NCI-H2107 (cell line): Measurements from ENCODE around the gene ARMH3.

ENCODE experiments used
- DNase-seq: peaks from one replicate; lab custom pipeline; 2025; lab: John Stamatoyannopoulos, UW

ARMH3 gene

GRCh38 chr10:101830322-101831168 lies 225.4 kb downstream of the ARMH3 start:
- peak; percentile 56 for DNase-seq

- DNase-seq, result no peak
Observed at GRCh38 chr10:101829561-101830315, 226.2 kb downstream of the ARMH3 start.

GRCh38 chr10:101828766-101829551 lies 227.0 kb downstream of the ARMH3 start:
- DNase-seq, result no peak

DNA sequence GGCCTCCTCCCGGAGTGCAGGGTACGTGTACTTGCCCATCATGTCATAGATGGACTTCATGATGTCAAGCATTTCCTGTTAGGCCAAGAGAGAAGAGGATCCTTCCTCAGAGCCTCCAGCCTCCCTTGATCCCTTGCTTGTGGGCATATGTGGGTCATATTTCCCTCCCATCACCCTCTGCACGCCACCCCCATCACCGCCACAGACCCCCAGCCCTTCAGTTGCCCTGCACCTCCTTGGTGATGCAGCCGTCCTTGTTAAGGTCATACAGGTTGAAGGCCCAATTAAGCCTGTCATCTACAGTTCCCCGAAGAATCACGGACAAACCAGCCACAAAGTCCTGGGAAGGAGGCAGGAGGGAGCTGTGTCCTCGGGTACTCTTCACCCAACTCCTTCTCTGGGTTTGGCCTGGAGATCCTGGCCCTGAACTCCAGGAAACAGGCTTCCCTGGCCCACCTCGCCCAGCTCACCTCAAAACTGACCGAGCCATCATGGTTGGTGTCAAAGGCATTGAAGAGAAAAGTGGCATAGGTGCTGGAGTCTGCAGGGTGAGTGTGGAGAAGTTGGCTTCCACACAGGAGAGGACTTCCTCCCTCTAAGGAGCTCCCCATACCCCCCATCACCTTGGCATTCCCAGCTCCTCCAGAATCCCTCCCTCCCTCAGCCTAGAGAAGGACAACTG lies 227.9 kb downstream of the ARMH3 start:
- DNase-seq, result no peak

- no peak for DNase-seq
Observed at GRCh38 chr10:101826852-101827434, 229.0 kb downstream of the ARMH3 start.

GRCh38 chr10:101824736-101825135 lies 231.2 kb downstream of the ARMH3 start:
- no peak for DNase-seq

- no peak for DNase-seq
Observed at GRCh38 chr10:101818872-101819633, 236.9 kb downstream of the ARMH3 start.

DNA sequence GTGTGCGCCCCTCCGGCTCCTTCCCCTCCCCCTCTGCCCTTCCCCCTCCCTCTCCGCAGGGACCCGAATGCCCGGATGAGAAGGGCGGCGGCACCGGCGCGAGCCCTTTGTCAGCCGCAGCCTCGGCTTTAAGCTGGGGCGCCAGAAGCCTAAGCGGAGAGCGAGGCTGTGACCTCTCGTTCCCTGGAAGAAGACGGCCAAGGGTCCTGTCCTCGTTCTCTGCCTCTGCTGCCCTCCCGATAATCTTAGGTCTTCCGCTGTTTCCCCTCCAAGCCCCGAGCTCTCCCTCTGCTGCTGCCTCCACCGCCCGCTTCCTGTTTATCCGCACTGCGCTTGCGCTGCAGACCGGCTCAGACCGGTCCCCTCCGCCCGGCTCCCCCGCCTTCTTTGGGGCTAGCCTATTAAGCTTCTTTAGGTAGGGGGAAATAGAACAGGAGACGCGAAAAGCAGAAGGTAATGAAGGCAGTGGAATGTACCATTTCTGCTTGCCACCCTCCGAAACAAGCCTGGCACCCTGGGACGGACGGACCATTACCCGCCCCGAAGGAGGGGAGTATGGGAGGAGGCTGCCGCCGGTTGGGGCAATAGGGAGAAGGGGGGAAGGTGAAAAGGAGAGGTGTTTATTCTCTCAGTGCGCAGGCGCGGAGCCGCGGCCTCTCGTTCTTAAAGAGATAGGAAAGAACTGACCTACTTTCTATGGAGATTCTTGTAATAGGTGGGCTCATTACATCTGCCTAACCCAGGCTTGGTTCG lies 237.7 kb downstream of the ARMH3 start, which contains the start of gene OGA:
OGA (minus strand) TSS at position 326 of the 753 bp plus-strand sequence. CDS start 422 bp downstream, outside the sequence.
- DNase-seq, result peak; percentile 91

GRCh38 chr10:101817337-101818118 lies 238.4 kb downstream of the ARMH3 start:
- DNase-seq, result no peak

GRCh38 chr10:101816913-101817336 lies 239.0 kb downstream of the ARMH3 start:
- DNase-seq, result no peak

- no peak for DNase-seq
Observed at GRCh38 chr10:101816376-101816775, 239.6 kb downstream of the ARMH3 start.

- no peak for DNase-seq
Observed at GRCh38 chr10:101814466-101815071, 241.4 kb downstream of the ARMH3 start.

GRCh38 chr10:101812606-101813005 lies 243.4 kb downstream of the ARMH3 start:
- no peak for DNase-seq

DNA sequence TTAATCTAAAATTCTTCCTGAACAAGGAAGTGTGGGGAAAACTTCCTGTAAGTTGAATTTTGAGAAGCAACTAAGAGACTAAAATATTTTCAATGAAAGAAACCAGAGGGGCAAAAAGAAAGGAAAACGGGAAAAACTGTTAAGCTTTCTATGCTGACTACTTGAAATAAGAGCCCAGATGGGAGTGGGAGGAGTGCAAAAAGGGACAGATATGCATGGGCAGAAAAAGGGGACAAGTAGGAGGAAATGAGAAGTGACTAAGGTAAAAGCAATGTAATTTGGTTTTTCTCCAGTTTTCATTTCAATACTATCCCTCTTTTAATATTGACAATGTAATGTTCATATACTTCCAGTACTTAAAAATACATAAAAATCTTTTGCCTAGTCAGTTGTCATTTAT lies 248.8 kb downstream of the ARMH3 start:
- DNase-seq, result no peak

DNA sequence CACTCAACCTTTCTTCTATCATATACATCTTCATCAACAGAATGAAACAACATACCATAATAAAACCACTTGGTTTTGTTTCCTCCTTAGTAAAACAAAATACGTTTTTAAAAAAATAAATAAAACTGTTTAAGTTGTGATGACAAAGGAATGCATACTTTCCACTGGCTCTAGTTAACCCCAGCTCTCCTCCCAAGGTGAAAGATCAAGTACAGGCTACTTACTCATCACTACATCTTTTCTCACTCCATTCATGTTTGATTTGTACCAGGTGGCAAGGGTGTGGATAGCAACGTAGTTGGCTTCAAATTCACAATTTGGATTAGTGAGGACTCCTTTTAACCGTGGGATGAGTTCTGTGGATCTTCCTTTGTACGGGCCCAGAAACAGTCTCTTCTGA lies 252.5 kb downstream of the ARMH3 start:
- no peak for DNase-seq

DNA sequence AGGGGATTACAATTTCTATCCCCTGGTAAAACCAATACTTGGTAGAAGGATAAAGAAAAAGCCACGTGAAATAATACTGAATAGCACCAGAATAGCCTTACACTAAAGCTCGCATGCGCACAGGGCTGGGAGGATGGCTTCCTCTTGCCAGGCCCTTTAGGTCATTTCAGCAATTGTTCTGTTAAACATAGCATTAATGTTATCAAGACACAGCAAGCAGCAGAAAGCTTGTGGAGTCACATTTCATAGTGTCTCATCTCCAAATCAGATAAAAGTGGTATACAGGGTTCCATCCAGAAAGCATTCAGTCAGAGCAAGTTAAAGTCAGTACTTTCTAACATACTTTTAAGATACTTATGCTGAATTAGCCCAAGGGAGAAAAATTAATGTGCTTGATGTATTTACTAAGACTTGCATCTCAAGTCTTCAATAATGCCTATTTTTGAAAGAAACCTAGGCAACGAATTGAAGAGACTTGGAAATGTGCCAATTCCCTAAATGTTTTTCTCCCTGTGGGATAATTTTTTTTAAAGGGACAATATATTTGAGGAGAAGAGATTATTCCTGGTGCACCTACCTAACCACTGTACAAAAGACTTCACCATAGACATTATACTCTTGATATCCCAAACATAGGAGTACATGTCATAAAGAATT lies 258.4 kb downstream of the ARMH3 start:
- no peak for DNase-seq
